Activated naive CD8-positive, alpha-beta T cell (primary cell): ENCODE results near the gene CREBBP.

Source experiments
- H3K27ac Mint-ChIP-seq: one replicate; pipeline ENCODE4 v1.8.0; 2021; ENCODE audit warnings: mixed read lengths
- H3K27me3 Mint-ChIP-seq: one replicate; pipeline ENCODE4 v1.8.0; 2021; ENCODE audit warnings: mixed read lengths
- H3K36me3 Mint-ChIP-seq: one replicate; pipeline ENCODE4 v1.8.0; 2021; ENCODE audit warnings: mixed read lengths
- H3K4me1 Mint-ChIP-seq: one replicate; pipeline ENCODE4 v1.8.0; 2021; ENCODE audit warnings: low read depth, mixed read lengths
- H3K4me3 Mint-ChIP-seq: one replicate; pipeline ENCODE4 v1.8.0; 2021; ENCODE audit warnings: mild to moderate bottlenecking, mixed read lengths
- H3K9me3 Mint-ChIP-seq: one replicate; pipeline ENCODE4 v1.8.0; 2021; ENCODE audit warnings: low read depth, mixed read lengths

Gene CREBBP

DNA sequence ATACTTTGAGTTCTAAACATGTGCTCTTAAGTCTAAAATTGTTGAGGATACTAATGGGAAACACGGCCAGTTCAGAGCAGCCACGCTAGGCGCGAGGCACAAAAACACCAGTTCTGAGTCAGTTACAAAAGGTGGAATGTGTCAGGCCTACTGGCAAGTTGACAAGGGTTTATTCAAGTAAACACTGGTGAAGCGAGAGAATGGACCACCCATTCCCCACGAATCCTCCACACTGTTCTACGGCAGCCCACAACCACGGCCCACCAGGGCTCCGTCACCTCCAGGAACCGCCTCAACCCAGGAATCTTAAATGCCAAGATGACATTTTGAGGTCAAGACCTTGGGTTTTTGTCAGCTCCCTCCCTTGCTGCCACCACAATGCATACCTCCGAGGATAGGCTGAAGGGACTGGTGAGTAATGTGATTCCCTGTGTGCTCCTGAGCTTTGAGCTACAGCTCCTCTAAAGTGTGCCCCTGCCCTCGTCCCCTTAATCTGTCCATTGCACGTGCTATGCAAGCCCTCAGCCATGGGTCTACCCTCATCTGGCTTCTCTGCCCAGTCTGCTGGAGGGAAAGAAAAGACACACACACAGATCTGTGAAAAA is 134.7 kb downstream of the CREBBP start:
- no peak overlapping the region for H3K4me3 Mint-ChIP-seq
- peaks cover 2% of the 10 kb centered on the region for H3K4me1 Mint-ChIP-seq
- H3K9me3 Mint-ChIP-seq, result no peaks in the 10 kb centered on the region
- peaks cover 11% of the 10 kb centered on the region for H3K36me3 Mint-ChIP-seq
- H3K27me3 Mint-ChIP-seq, result no peaks in the 10 kb centered on the region
- H3K27ac Mint-ChIP-seq, result no peak overlapping the region

DNA sequence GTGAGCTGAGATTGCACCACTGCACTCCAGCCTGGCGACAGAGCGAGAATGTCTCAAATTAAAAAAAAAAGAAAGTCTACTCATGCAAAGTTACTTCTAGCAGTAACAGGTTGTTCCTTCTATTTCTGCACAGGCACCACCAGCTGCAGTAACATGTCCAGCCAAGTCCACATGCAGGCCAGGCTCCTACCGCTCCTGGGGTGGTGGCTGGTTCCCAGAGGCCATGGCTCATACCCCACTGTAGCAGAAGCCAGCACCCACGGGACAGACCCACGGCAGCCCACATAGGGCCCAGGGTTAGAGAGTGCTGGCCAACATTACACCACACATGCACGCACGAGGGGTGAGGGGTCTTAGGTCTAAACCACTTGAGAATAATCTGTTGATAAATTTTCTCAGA is 136.5 kb downstream of the CREBBP start:
- Mint-ChIP-seq H3K36me3 (peaks cover 4% of the 10 kb centered on the region), H3K27ac (no peak overlapping the region), H3K4me1 (no peaks in the 10 kb centered on the region), H3K27me3 (no peaks in the 10 kb centered on the region), H3K4me3 (no peak overlapping the region), H3K9me3 (no peaks in the 10 kb centered on the region)

DNA sequence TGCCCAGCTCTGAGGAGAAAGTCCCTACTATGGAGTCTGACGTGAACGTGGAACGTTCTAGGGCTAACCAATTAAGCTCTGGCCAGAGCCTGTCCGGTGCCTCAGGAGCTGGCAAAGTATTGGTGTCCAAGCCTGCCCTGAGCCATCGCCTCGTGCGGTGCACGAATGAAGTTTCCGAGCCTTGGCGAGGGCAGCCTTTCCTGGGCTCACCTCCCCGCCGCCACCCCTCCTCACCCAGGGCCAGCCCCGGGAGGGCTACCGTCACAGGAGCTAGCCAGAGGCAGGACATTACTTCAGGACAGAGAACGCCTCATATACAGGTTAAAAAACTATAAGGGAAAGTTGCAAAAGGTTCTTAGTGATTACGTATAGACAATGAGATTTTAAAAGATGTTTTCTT is 139.6 kb downstream of the CREBBP start:
- Mint-ChIP-seq H3K36me3 (peaks cover 4% of the 10 kb centered on the region), H3K9me3 (no peaks in the 10 kb centered on the region), H3K27ac (no peak overlapping the region), H3K4me1 (no peaks in the 10 kb centered on the region), H3K4me3 (no peak overlapping the region), H3K27me3 (no peaks in the 10 kb centered on the region)

DNA sequence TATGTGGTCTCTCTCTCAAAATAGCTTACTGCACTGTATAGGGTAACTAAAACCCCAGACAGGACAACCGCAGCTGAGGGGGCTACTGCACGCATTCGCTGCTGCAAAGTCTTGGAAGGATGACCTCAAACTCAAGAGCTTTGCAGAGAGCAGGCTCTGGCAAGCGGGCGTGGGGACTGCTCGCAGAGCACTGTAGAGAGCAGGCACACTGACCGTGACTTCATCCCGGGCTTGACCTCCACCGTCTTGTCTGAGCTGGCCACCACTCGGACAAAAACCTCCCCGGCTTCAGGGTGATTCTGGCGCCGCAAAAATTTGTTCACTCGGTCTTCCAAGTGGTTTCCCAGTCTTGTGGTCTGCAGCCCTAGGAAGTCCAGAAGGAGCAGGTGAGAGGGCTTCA is 140.3 kb downstream of the CREBBP start:
- Mint-ChIP-seq H3K4me1 (no peaks in the 10 kb centered on the region), H3K9me3 (no peaks in the 10 kb centered on the region), H3K4me3 (no peak overlapping the region), H3K27me3 (no peaks in the 10 kb centered on the region), H3K27ac (no peak overlapping the region), H3K36me3 (peaks cover 4% of the 10 kb centered on the region)

DNA sequence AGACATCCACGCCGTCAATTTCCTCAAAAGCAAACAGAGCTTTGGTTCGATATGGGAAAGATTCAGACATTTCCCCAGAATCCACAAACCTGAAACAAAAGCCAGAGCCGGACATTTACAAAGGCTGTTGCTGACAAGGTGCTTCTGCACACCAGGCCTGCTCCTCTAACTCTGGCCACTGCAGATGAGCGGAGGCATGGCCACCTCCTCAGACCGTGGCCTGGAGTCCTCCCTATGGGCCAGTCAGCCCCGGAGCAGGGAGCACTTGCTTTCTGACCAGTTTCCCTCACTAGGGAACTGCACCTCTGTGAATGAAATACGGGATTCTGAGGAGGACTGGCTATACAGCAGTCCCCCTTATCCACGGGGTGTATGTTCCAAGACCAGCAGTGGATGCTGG is 140.9 kb downstream of the CREBBP start:
- no peak overlapping the region for H3K27ac Mint-ChIP-seq

DNA sequence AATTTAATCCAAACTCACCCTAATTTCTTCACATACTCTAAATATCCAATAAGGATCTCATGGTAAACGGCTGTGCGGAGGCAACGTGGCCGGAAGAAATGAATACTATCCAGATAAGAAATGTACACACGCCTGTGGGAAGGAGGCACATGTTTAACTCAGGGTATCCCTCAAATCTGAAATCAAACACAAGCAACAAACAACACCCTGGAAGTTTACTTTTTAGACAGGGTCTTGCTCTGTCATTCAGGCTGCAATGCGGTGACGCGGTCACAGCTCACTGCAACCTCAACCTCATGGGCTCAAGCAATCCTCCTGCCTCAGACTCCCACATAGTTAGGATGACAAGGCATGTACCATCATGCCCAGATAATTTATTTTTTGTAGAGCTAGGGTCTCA is 142.0 kb downstream of the CREBBP start:
- no peaks in the 10 kb centered on the region for H3K9me3 Mint-ChIP-seq
- no peaks in the 10 kb centered on the region for H3K27me3 Mint-ChIP-seq
- H3K27ac Mint-ChIP-seq, result no peak overlapping the region
- H3K4me3 Mint-ChIP-seq, result no peak overlapping the region
- no peaks in the 10 kb centered on the region for H3K4me1 Mint-ChIP-seq
- peaks cover 7% of the 10 kb centered on the region for H3K36me3 Mint-ChIP-seq

More for the DNA sequence above, 140.9 kb downstream of the CREBBP start:
- no peak overlapping the region for H3K4me3 Mint-ChIP-seq
- H3K9me3 Mint-ChIP-seq, result no peaks in the 10 kb centered on the region
- no peaks in the 10 kb centered on the region for H3K4me1 Mint-ChIP-seq
- H3K36me3 Mint-ChIP-seq, result peaks cover 7% of the 10 kb centered on the region
- no peaks in the 10 kb centered on the region for H3K27me3 Mint-ChIP-seq

DNA sequence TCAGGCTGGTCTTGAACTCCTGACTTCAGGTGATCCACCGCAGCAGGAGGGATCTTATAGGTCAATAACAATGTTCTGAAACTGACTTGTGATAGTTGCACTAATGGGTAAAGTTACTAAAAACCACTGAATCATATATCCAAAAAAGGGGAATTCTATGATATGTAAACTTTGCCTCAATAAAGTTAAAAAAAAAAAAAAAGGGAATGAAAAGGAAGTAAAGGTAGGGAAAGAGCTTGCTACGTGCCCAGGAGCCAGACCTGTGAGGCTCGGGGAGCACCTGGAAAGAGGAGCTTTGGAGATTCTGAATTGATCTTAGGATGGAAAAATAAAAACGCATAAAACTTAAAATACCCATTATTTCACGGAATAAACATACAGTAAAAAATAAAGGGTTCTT is 142.4 kb downstream of the CREBBP start:
- H3K36me3 Mint-ChIP-seq, result peaks cover 7% of the 10 kb centered on the region
- no peaks in the 10 kb centered on the region for H3K27me3 Mint-ChIP-seq
- H3K27ac Mint-ChIP-seq, result peak overlapping the region; percentile 61
- H3K9me3 Mint-ChIP-seq, result no peaks in the 10 kb centered on the region
- H3K4me1 Mint-ChIP-seq, result no peaks in the 10 kb centered on the region
- H3K4me3 Mint-ChIP-seq, result no peak overlapping the region

DNA sequence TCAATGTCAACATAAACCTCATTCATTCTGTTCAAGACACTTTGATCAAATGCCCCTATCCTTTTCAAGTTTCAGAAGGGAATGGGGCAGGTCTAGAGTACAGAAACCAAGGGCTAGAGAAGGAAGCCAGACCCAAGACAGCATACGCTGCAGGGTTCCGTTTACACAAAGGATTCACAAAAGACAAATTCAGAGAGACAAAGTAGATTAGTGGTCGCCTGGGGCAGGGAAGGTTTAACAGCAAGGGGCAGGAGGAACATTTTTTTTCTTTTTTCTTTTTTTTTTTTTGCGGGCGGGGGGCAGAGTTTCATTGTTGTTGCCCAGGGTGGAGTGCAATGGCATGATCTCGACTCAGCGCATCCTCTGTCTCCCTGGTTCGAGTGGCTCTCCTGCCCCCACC is 143.3 kb downstream of the CREBBP start:
- Mint-ChIP-seq H3K36me3 (peaks cover 5% of the 10 kb centered on the region), H3K4me3 (no peak overlapping the region), H3K27ac (peak overlapping the region; percentile 46), H3K4me1 (no peaks in the 10 kb centered on the region), H3K27me3 (no peaks in the 10 kb centered on the region), H3K9me3 (no peaks in the 10 kb centered on the region)

DNA sequence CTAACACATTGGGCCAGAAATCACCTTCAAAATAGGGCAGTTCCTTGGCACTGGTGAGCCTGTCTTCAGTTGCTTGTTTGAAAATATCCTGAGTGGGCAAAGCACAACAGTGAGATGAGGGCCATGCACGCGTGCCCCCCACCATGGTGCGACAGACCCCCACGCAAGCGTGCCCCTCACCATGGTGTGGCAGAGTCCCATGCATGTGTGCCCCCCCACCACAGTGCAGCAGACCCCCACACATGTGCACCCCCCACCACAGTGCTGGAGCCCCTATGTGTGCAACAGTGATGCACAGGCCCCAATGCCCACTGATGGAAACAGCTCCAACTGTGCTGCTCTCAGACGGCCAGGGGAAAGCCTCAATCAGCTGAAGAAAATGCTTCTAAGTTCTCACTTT is 144.4 kb downstream of the CREBBP start:
- H3K36me3 Mint-ChIP-seq, result peaks cover 3% of the 10 kb centered on the region
- H3K27me3 Mint-ChIP-seq, result no peaks in the 10 kb centered on the region
- no peaks in the 10 kb centered on the region for H3K9me3 Mint-ChIP-seq
- H3K4me1 Mint-ChIP-seq, result no peaks in the 10 kb centered on the region
- no peak overlapping the region for H3K4me3 Mint-ChIP-seq
- no peak overlapping the region for H3K27ac Mint-ChIP-seq

DNA sequence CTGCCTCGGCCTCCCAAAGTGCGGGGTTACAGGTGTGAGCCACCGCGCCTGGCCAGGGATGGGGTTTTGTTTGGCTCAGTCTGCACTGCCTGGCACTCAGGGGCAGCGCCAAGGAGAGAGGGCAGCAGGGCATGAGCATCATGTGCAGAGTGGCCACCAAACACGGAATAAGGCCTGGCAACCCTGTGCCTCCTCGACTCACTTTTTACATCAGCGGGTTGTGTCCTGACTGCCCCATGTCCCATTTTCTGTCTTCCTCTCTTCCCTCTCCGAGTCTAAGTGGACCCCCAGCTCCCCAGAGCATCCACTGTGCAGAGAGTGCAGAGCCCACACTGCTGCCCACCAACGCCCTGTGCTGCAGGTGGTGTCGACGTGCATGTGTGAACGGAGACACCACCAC is 145.0 kb downstream of the CREBBP start:
- Mint-ChIP-seq H3K9me3 (no peaks in the 10 kb centered on the region), H3K27me3 (no peaks in the 10 kb centered on the region), H3K4me3 (no peak overlapping the region), H3K36me3 (peaks cover 3% of the 10 kb centered on the region), H3K4me1 (no peaks in the 10 kb centered on the region), H3K27ac (no peak overlapping the region)

DNA sequence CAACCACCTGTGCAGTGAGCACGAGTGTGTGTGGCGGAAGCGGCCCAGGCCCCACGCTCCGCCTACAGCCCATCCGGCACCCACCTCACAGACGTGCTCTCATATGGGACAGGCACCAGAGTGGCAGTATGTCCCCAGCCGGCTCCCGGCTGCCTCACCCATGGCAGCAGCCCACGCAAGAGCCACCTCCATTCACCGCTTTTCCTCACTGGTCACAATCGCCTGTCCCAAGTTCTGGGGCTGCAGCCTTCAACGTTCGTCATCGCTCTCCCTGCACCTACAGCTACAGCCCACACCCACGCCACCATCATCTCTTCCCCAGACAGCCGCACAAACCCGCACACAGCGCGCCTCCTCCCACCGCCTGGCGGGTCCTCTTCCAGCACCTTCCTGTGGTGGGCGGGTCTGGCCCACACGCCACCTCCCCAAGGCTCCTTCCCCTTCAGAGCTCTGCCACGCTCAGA is 145.7 kb downstream of the CREBBP start:
- Mint-ChIP-seq H3K27ac (peak overlapping the region; percentile 41), H3K9me3 (no peaks in the 10 kb centered on the region), H3K4me1 (no peaks in the 10 kb centered on the region), H3K4me3 (no peak overlapping the region), H3K36me3 (peaks cover 6% of the 10 kb centered on the region), H3K27me3 (no peaks in the 10 kb centered on the region)

DNA sequence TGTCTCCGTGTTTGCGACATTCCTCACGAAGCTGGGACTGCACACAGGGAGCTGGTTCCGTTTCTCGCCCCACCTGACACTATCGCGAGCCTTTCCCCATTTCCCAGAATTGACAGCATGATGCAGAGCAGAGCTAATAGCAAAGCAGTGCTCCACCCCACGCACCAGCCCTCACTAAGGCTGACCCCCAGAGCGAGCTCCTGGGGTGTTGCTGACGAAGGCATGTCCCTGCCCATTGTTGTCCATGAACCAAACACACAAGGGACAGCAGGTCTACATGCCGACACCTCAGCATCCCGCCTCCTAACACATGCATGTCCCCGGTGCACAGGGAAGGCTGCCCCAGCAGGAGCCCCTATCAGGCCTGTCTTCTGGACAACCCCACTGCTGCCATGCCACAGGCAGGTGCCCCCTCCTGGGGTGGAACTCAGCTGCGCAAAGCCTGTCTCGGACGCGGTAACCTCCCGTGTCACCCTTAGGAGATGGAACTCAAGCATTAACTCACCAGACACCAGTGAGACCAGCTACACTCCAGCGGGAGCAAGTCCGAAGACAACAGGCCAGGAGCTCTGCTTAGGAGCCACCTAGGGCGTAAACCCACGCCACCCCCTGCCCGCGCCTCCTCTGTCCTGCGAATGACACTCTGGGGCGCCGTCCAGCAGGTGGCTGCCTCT is 146.3 kb downstream of the CREBBP start:
- Mint-ChIP-seq H3K4me1 (no peaks in the 10 kb centered on the region), H3K27me3 (no peaks in the 10 kb centered on the region), H3K4me3 (no peak overlapping the region), H3K9me3 (no peaks in the 10 kb centered on the region), H3K27ac (no peak overlapping the region), H3K36me3 (peaks cover 6% of the 10 kb centered on the region)

DNA sequence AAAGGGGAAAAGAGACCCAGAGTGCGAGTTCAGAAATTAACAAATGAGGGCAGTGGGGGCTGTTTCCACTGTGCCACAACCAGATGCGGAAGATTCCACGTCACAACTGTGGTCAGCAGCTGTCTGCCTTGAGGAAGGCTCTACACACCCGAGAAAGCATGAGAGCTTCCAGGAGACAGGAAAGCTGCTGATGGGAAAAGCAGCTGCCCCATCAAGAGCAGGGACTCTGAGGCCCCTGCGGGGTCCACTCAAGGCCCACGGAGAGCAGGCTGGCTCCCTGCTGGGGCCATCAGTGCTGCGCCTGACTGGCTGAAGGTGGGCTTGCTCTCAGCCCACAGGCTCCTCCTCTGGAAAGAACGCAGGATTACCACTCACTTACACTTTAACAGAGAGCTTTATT is 148.3 kb downstream of the CREBBP start:
- Mint-ChIP-seq H3K4me3 (no peak overlapping the region), H3K36me3 (peaks cover 6% of the 10 kb centered on the region), H3K27me3 (no peaks in the 10 kb centered on the region), H3K4me1 (no peaks in the 10 kb centered on the region), H3K9me3 (no peaks in the 10 kb centered on the region), H3K27ac (no peak overlapping the region)

DNA sequence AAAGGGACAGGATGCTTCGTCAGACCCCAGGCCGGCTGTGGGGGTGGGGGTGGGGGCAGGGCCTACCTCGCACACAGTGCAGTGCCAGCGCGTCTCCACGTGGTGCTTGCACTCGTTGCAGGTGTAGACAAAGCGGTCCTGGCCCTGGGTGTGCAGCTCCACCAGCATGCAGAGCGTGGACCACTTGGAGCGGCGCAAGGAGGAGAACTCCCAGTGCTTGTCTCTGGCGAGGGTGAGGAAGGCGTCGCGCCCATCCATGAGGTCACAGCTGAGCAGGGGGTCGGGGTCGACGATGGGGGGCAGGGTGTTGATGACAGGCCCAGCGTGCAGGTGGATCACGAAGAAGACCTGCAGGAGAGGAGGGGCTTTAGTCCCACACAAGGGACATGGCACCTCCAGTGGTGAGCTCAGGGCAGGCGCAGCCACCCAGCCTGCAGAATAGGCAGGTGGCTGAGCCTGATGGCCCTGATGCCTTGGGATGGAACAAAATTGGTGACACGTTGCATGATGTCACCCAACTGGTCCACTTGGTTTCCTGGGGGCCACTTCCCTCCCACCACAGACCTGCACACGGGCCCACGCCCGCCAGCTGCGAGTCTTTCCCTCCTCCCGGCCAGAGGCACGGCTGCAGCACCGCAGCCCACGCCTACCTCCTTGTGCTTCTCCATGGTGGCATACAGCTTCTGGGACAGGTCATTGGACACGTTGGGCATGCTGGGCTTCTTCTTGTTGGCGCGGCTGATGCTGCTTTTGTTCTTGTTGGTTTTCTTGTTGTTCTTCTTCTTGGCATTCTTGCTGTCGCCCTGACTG is 149.2 kb downstream of the CREBBP start:
- H3K36me3 Mint-ChIP-seq, result peaks cover 6% of the 10 kb centered on the region
- no peak overlapping the region for H3K4me3 Mint-ChIP-seq
- no peak overlapping the region for H3K27ac Mint-ChIP-seq

More for the DNA sequence above, 149.2 kb downstream of the CREBBP start:
- no peaks in the 10 kb centered on the region for H3K9me3 Mint-ChIP-seq
- H3K4me1 Mint-ChIP-seq, result no peaks in the 10 kb centered on the region
- no peaks in the 10 kb centered on the region for H3K27me3 Mint-ChIP-seq
